ENCODE results near the gene DLGAP1. TPM values are rescaled to one million over a fixed set of nuclear protein-coding genes. Genes with fewer than 3 reads are reported as not detected.
A peak's percentile ranks its signal among the peaks of the same experiment; 100 is the strongest.

Gene DLGAP1
- total and polyA plus RNA-seq, 2 experiments from 2014 or later = 0.13 to 0.22 TPM

DNA sequence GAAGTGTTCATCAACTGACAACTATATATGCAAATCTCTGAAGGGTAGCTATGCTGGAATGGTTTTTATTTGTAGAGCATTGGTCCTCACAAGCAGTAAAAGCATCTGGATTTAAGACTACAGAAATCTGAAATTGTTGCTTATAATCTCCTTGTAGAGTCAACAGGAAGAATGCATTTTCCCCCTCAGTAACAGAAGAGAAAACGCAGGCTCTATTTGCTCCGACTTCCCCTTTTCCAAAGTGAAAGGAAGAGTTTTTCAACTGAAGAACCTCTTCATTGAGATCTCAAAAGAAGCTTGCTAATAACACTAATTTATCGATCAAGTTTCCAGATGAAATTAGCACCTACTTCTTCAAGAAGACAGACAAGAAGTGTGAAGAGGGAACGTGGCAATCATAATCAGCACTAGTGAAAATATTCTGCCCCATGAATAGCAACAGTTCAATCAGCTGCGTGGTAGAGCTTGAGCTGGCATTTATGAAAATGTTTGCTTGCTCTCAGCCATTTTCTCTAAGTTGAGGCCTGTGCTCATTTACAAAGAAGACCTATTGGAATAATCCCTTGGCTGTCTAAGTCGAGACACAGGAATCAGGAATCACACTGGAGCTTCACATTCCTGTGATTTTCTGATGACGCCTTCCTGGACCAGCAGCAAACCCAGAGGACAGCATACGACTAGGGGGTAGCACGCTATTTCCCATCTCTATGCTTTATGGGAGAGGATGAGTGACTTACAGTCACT, 961.4 kb downstream of the DLGAP1 start:
- 81 to 86% methylated on average over 9 of the region's 9 CpGs for WGBS, 2 experiments (ENCODE audit: low coverage in 1 of 2, low lambda C conversion rate in 2 of 2, missing lambda C conversion rate in 2 of 2)
- Histone ChIP-seq H4K20me1 (ENCODE audit: insufficient read depth) (no peaks in the 10 kb centered on the region), H3K79me2 (ENCODE audit: insufficient read depth) (no peaks in the 10 kb centered on the region), H3K4me3 (no peak overlapping the region), H2AFZ (peak overlapping the region; percentile 55), H3K4me1 (ENCODE audit: insufficient read depth) (no peaks in the 10 kb centered on the region), H3K27ac (no peak overlapping the region), H3K9ac (no peak overlapping the region), H3K27me3 (replicated peaks; ENCODE audit: insufficient read depth) (no peaks in the 10 kb centered on the region), H3K9me3 (ENCODE audit: low read depth) (no peaks in the 10 kb centered on the region), H3K9me2 (ENCODE audit: insufficient read depth) (no peaks in the 10 kb centered on the region), H3K36me3 (ENCODE audit: low read depth) (no peaks in the 10 kb centered on the region), H3F3A (ENCODE audit: insufficient read depth) (no peaks in the 10 kb centered on the region), H3K4me2 (ENCODE audit: unreplicated experiment) (no peak overlapping the region)
- in situ Hi-C loops (cut with MboI) = no loop called here
- TF ChIP-seq EZH2 (IDR thresholded peaks at IDR 0.05; ENCODE audit: insufficient read depth, poor library complexity, severe bottlenecking) (no peak), EZH2phosphoT487 (IDR thresholded peaks at IDR 0.05; ENCODE audit: insufficient read depth, low read depth) (no peak)
- DNase-seq = no peak

DNA sequence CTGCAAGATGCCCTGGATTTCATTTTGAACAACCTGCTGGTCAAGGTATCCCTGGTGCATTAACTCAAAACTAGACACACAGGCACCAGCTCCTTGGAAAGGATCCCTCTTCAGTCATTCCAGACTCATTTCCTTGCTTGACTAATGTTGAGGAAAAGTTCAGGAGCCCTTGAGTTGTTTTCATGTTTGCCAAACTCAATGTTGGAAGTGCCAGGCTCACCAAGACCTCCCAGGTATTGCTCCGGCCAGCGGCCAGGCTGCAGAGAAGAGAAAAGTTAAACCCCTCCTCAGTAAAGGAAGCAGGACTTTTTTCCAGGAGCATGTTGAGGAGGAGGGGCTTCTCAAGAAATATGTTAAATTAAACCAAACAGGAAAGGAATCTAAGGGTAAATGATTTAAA, 962.4 kb downstream of the DLGAP1 start:
- H2AFZ ChIP-seq = no peak overlapping the region
- H3K9ac ChIP-seq = no peak overlapping the region
- no peak overlapping the region for H3K4me2 ChIP-seq (ENCODE audit: unreplicated experiment)
- H3K36me3 ChIP-seq (ENCODE audit: low read depth) = no peaks in the 10 kb centered on the region
- H3K9me3 ChIP-seq (ENCODE audit: low read depth) = no peaks in the 10 kb centered on the region
- no peaks in the 10 kb centered on the region for H3F3A ChIP-seq (ENCODE audit: insufficient read depth)
- TF ChIP-seq EZH2phosphoT487 (IDR thresholded peaks at IDR 0.05; ENCODE audit: insufficient read depth, low read depth) (no peak), EZH2 (IDR thresholded peaks at IDR 0.05; ENCODE audit: insufficient read depth, poor library complexity, severe bottlenecking) (no peak)
- no peak overlapping the region for H3K27ac ChIP-seq
- DNase-seq = no peak
- in situ Hi-C loops (cut with MboI) = no loop called here
- H3K4me1 ChIP-seq (ENCODE audit: insufficient read depth) = no peaks in the 10 kb centered on the region
- H3K79me2 ChIP-seq (ENCODE audit: insufficient read depth) = no peaks in the 10 kb centered on the region
- H3K9me2 ChIP-seq (ENCODE audit: insufficient read depth) = no peaks in the 10 kb centered on the region
- H3K27me3 ChIP-seq (replicated peaks; ENCODE audit: insufficient read depth) = no peaks in the 10 kb centered on the region
- no peak overlapping the region for H3K4me3 ChIP-seq
- no peaks in the 10 kb centered on the region for H4K20me1 ChIP-seq (ENCODE audit: insufficient read depth)
- 96 to 98% methylated on average over 2 of the region's 2 CpGs for WGBS, 2 experiments (ENCODE audit: low coverage in 1 of 2, low lambda C conversion rate in 2 of 2, missing lambda C conversion rate in 2 of 2)

DNA sequence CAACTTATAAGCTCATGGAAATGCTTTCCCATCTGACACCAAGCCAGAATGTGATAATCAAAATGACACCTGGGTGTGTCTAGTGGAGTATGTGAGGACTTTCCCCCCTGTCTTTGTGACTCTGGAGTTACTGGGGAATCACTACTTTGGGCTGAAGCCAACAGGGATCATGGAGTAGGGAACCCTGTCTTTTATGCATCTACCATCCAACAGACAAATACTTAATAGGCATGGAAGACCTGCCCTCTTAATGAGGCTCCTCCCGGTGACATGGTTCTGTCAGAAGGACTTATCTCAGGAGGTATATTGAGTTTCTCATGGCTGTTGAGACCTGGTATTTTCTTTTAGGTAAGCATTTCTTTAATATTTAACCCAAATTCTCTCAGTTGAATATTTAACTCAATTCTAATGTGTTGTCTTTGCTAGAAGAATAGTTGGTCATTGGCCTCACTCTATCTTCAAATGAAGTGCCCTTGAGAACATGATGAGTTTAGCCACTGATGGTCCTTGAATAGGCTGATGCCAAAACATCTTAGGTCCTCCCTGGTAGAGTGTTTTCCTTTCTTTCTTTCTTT, 963.0 kb downstream of the DLGAP1 start:
- Histone ChIP-seq H3K79me2 (ENCODE audit: insufficient read depth) (no peaks in the 10 kb centered on the region), H3K4me3 (no peak overlapping the region), H3K27ac (no peak overlapping the region), H2AFZ (no peak overlapping the region), H3K4me2 (ENCODE audit: unreplicated experiment) (no peak overlapping the region), H3K4me1 (ENCODE audit: insufficient read depth) (no peaks in the 10 kb centered on the region), H3K27me3 (replicated peaks; ENCODE audit: insufficient read depth) (no peaks in the 10 kb centered on the region), H3K36me3 (ENCODE audit: low read depth) (no peaks in the 10 kb centered on the region), H3F3A (ENCODE audit: insufficient read depth) (no peaks in the 10 kb centered on the region), H3K9ac (no peak overlapping the region), H3K9me2 (ENCODE audit: insufficient read depth) (no peaks in the 10 kb centered on the region), H4K20me1 (ENCODE audit: insufficient read depth) (no peaks in the 10 kb centered on the region), H3K9me3 (ENCODE audit: low read depth) (no peaks in the 10 kb centered on the region)
- DNase-seq = no peak
- WGBS, 2 experiments (ENCODE audit: low coverage in 1 of 2, low lambda C conversion rate in 2 of 2, missing lambda C conversion rate in 2 of 2) = 0% methylated on average over 1 of the region's 1 CpG
- in situ Hi-C loops (cut with MboI) = no loop called here
- TF ChIP-seq EZH2phosphoT487 (IDR thresholded peaks at IDR 0.05; ENCODE audit: insufficient read depth, low read depth) (no peak), EZH2 (IDR thresholded peaks at IDR 0.05; ENCODE audit: insufficient read depth, poor library complexity, severe bottlenecking) (no peak)

DNA sequence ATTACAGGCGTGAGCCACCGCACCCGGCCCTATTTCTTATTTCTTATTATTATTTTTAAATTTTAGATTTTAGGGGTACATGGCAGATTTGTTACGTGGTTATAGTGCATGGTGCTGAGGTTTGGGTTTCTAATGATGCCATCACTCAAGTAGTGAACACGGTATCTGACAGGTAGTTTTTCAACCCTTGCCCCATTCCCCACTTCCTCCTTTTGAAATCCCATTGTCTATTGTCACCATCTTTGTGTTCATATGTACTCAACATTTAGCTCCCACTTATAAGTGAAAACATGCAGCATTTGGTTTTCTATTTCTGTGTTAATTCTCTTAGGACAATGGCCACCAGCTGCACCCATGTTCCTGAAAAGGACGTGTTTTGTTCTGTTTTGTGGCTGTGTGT, 965.6 kb downstream of the DLGAP1 start:
- no peaks in the 10 kb centered on the region; the same call in 1 of the 2 replicates for H3K27me3 ChIP-seq (replicated peaks; ENCODE audit: insufficient read depth)
- H3K4me3 ChIP-seq = no peak overlapping the region
- TF ChIP-seq EZH2 (IDR thresholded peaks at IDR 0.05; ENCODE audit: insufficient read depth, poor library complexity, severe bottlenecking) (no peak), EZH2phosphoT487 (IDR thresholded peaks at IDR 0.05; ENCODE audit: insufficient read depth, low read depth) (no peak)
- H3K79me2 ChIP-seq (ENCODE audit: insufficient read depth) = no peaks in the 10 kb centered on the region
- 91 to 92% methylated on average over 6 of the region's 6 CpGs for WGBS, 2 experiments (ENCODE audit: low coverage in 1 of 2, low lambda C conversion rate in 2 of 2, missing lambda C conversion rate in 2 of 2)
- H3K9ac ChIP-seq = no peak overlapping the region
- H3K4me2 ChIP-seq (ENCODE audit: unreplicated experiment) = no peak overlapping the region
- H3K36me3 ChIP-seq (ENCODE audit: low read depth) = no peaks in the 10 kb centered on the region
- H3F3A ChIP-seq (ENCODE audit: insufficient read depth) = no peaks in the 10 kb centered on the region
- H2AFZ ChIP-seq = no peak overlapping the region
- no peak overlapping the region for H3K27ac ChIP-seq
- in situ Hi-C loops (cut with MboI) = no loop called here
- H4K20me1 ChIP-seq (ENCODE audit: insufficient read depth) = no peaks in the 10 kb centered on the region
- no peak for DNase-seq
- no peaks in the 10 kb centered on the region for H3K4me1 ChIP-seq (ENCODE audit: insufficient read depth)
- H3K9me3 ChIP-seq (ENCODE audit: low read depth) = no peaks in the 10 kb centered on the region
- H3K9me2 ChIP-seq (ENCODE audit: insufficient read depth) = no peaks in the 10 kb centered on the region
